RWPE2 (cell line): ENCODE results near the gene KAT8.

Experiments used
- ATAC-seq: fragments of 200-7000 bp; cut with Tn5 transposase; 3 replicates; pipeline ENCODE4 v1.9.1; 2021; ENCODE audit warnings: low read depth
- DNase-seq: peaks from one replicate; pipeline ENCODE4 v3.0.0-alpha.2; 2020; ENCODE audit warnings: low spot score
- H3K27ac ChIP-seq: fragments of 450-650 bp; 2 replicates; pipeline ENCODE4 v1.5.1; 2017; ENCODE audit warnings: mild to moderate bottlenecking; ENCODE audit not compliant: poor library complexity, severe bottlenecking
- H3K27me3 ChIP-seq: fragments of 250-450 bp; sonication (Bioruptor Pico); 2 replicates; pipeline ENCODE4 v1.5.1; 2021; ENCODE audit warnings: mild to moderate bottlenecking, moderate library complexity; ENCODE audit not compliant: insufficient read depth, poor library complexity, severe bottlenecking
- H3K36me3 ChIP-seq: fragments of 250-450 bp; sonication (Bioruptor Pico); 2 replicates; pipeline ENCODE4 v1.5.1; 2020; ENCODE audit warnings: low read depth, mild to moderate bottlenecking, moderate library complexity
- H3K4me1 ChIP-seq: fragments of 250-450 bp; sonication (Bioruptor Pico); 2 replicates; pipeline ENCODE4 v1.5.1; 2021; ENCODE audit warnings: mild to moderate bottlenecking, moderate library complexity; ENCODE audit not compliant: insufficient read depth, poor library complexity, severe bottlenecking
- H3K4me3 ChIP-seq: fragments of 250-450 bp; sonication (Bioruptor Pico); 2 replicates; pipeline ENCODE4 v1.5.1; 2021; ENCODE audit warnings: mild to moderate bottlenecking, moderate library complexity; ENCODE audit not compliant: severe bottlenecking
- H3K9me3 ChIP-seq: fragments of 250-450 bp; sonication (Bioruptor Pico); 2 replicates; pipeline ENCODE4 v1.5.1; 2021; ENCODE audit warnings: mild to moderate bottlenecking, moderate library complexity; ENCODE audit not compliant: severe bottlenecking
- CTCF ChIP-seq: fragments of 450-650 bp; IDR thresholded peaks from one replicate; pipeline ENCODE4 v1.5.1; 2017; ENCODE audit warnings: mild to moderate bottlenecking, moderate library complexity; ENCODE audit not compliant: poor library complexity, severe bottlenecking

KAT8 gene

GRCh38 chr16:31086629-31086906 lies 30.9 kb upstream of the KAT8 start:
- DNase-seq (peak; percentile 54), ATAC-seq (no peak)
- no peak overlapping the region for H3K27ac ChIP-seq
- peaks cover 33% of the 10 kb centered on the region for H3K36me3 ChIP-seq
- no peak overlapping the region for H3K4me3 ChIP-seq
- no peak for TF ChIP-seq CTCF
- H3K9me3 ChIP-seq = no peaks in the 10 kb centered on the region
- no peaks in the 10 kb centered on the region for H3K27me3 ChIP-seq
- H3K4me1 ChIP-seq = no peaks in the 10 kb centered on the region

- no peaks in the 10 kb centered on the region for H3K27me3 ChIP-seq
- TF ChIP-seq CTCF = no peak
- H3K9me3 ChIP-seq = no peaks in the 10 kb centered on the region
- H3K27ac ChIP-seq = no peak overlapping the region
- H3K4me3 ChIP-seq = no peak overlapping the region
- H3K4me1 ChIP-seq = no peaks in the 10 kb centered on the region
- ATAC-seq (no peak), DNase-seq (no peak)
- peaks cover 31% of the 10 kb centered on the region for H3K36me3 ChIP-seq
Measured at GRCh38 chr16:31087481-31087880, 30.0 kb upstream of the KAT8 start.

GRCh38 chr16:31087971-31088370 lies 29.5 kb upstream of the KAT8 start:
- Histone ChIP-seq H3K27me3 (no peaks in the 10 kb centered on the region), H3K4me1 (no peaks in the 10 kb centered on the region), H3K9me3 (no peaks in the 10 kb centered on the region), H3K27ac (no peak overlapping the region), H3K36me3 (peaks cover 35% of the 10 kb centered on the region), H3K4me3 (no peak overlapping the region)
- no peak for TF ChIP-seq CTCF
- ATAC-seq = no peak
- DNase-seq = no peak

- Histone ChIP-seq H3K27ac (no peak within 1 kb of the TSS), H3K9me3 (no peaks in the 10 kb centered on the region), H3K4me1 (no peaks in the 10 kb centered on the region), H3K27me3 (no peaks in the 10 kb centered on the region), H3K4me3 (no peak within 1 kb of the TSS), H3K36me3 (peaks cover 32% of the 10 kb centered on the region)
- TF ChIP-seq CTCF = no peak
- DNase-seq (no peak), ATAC-seq (no peak)
Measured at GRCh38 chr16:31088459-31089183, 28.8 kb upstream of the KAT8 start, which contains the start of gene PRSS53. Gene PRSS53, minus strand, starts transcription at chr16:31088943. Its CDS starts 134 bp downstream, at chr16:31088809.

GRCh38 chr16:31089199-31089598 lies 28.3 kb upstream of the KAT8 start:
- Histone ChIP-seq H3K4me1 (no peaks in the 10 kb centered on the region), H3K36me3 (peaks cover 32% of the 10 kb centered on the region), H3K9me3 (no peaks in the 10 kb centered on the region), H3K27me3 (no peaks in the 10 kb centered on the region), H3K4me3 (no peak overlapping the region), H3K27ac (no peak overlapping the region)
- no peak for TF ChIP-seq CTCF
- no peak for DNase-seq
- no peak for ATAC-seq
